GM12878 (cell line): ENCODE results near the gene HMG20B. TPM values are rescaled to one million over a fixed set of nuclear protein-coding genes. Genes with fewer than 3 reads are reported as not detected.

Source experiments
- ETV6 ChIP-seq, 2 experiments: fragments of 450-650 bp in 1 of 2; IDR thresholded peaks in 1 of 2; conservative IDR thresholded peaks in 1 of 2; 2 replicates each; pipeline ENCODE4 v1.6.1; 2014; ENCODE audit warnings: antibody characterized with exemption in 1 of 2, borderline replicate concordance in 1 of 2, low read depth in 1 of 2, mild to moderate bottlenecking in 1 of 2, moderate library complexity in 1 of 2
- ZBTB40 ChIP-seq: fragments of 450-650 bp; IDR thresholded peaks from 2 replicates; pipeline ENCODE4 v1.6.1; 2016; ENCODE audit warnings: mild to moderate bottlenecking, moderate library complexity, borderline replicate concordance
- polyA plus RNA-seq, 11 experiments: library from polyadenylated mRNA; depleted of rRNA in 4 of 11; unstranded in 6 of 11; stranded (reverse) in 5 of 11; fragments of >200 nt; fragmentation: Nextera tagmentation in 4 of 11; fragmentation: Illumina TruSeq in 1 of 11; extraction: Ambion mirVana in 4 of 11; extraction: Trizol in 1 of 11; gene quantifications; 1 replicate in 1 of 11; 2 replicates in 10 of 11; pipeline versions ENCODE4 v1.2.1 to v1.2.3, GENCODE V29; 2011 to 2016; ENCODE audit warnings: inconsistent platforms in 2 of 11, missing spikeins in 2 of 11, low read depth in 1 of 11
- total RNA-seq, 4 experiments: library from RNA; depleted of rRNA in 3 of 4; stranded (reverse); fragments of >200 nt in 3 of 4; fragmentation: Illumina TruSeq in 1 of 4; extraction: Trizol in 1 of 4; gene quantifications; 2 replicates each; pipeline versions ENCODE4 v1.2.1 to v1.2.3, GENCODE V29; 2013 to 2021
- TF ChIP-seq, protein P1 (sequence below), 3 experiments: IDR thresholded peaks in 2 of 3; conservative IDR thresholded peaks in 1 of 3; 2 replicates each; pipeline ENCODE4 v1.5.1; 2011; ENCODE audit warnings: low read depth in 3 of 3, low read length in 3 of 3, mild to moderate bottlenecking in 3 of 3, control low read depth in 2 of 3, moderate library complexity in 2 of 3, inconsistent platforms in 1 of 3, mixed read lengths in 1 of 3; ENCODE audit not compliant: control insufficient read depth in 2 of 3, insufficient read depth in 1 of 3; ENCODE audit errors: extremely low read depth in 1 of 3

The HMG20B gene
- total and polyA plus RNA-seq, 10 of the 15 experiments (the other 5 are each of a cell fraction or from before 2014, with no cell fraction given), result 0.37 to 92.7 (median 47.0) TPM

DNA sequence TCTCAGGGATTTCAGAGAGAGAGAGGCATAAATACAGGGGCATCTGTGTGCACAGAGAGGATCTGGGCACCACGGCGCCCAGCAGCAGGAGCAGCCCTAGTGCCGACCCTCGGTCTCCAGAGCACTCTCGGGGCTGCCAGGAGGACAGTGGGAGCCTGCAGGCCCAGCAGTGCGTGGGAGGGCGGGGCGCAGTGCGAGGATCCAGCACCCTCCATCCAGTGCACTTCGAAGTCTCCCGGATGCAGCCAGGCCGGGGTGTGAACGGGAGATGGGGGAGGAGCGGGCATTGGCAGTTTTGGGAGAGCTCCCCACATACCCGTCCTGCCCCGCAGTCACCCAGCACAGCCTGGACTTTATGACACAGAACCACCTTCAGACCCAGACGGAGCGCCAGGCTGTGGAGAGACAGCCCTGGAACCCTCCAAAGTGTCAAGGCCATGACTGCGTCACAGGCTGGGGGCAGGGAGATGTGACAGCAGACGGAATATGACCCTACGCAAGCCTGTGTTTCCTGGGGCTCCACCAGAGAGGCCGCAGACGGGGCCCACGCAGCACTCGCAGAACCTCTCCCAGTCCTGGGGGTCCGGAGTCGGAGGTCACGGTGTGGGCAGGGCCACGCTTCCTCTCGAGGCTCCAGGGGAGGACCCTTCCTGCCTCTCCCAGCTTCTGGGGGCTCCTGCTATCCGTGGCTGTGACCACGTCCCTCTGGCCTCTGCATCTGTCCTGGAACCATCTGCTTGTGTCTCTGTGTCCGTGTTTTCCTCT lies 48.5 kb upstream of the HMG20B start (continued):
- TF ChIP-seq, protein P1, sequence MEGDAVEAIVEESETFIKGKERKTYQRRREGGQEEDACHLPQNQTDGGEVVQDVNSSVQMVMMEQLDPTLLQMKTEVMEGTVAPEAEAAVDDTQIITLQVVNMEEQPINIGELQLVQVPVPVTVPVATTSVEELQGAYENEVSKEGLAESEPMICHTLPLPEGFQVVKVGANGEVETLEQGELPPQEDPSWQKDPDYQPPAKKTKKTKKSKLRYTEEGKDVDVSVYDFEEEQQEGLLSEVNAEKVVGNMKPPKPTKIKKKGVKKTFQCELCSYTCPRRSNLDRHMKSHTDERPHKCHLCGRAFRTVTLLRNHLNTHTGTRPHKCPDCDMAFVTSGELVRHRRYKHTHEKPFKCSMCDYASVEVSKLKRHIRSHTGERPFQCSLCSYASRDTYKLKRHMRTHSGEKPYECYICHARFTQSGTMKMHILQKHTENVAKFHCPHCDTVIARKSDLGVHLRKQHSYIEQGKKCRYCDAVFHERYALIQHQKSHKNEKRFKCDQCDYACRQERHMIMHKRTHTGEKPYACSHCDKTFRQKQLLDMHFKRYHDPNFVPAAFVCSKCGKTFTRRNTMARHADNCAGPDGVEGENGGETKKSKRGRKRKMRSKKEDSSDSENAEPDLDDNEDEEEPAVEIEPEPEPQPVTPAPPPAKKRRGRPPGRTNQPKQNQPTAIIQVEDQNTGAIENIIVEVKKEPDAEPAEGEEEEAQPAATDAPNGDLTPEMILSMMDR (IDR thresholded peaks at IDR 0.05 in 2 of 3, conservative IDR thresholded peaks at IDR 0.05 in 1 of 3; ENCODE audit: control insufficient read depth in 2 of 3, extremely low read depth in 1 of 3, insufficient read depth in 1 of 3, low read depth in 3 of 3, low read length in 3 of 3), result no peak
- TF ChIP-seq ZBTB40 (no peak), ETV6 (conservative IDR thresholded peaks at IDR 0.05 in 1 of 2, IDR thresholded peaks at IDR 0.05 in 1 of 2; ENCODE audit: borderline replicate concordance in 1 of 2, low read depth in 1 of 2) (no peak)
